Stimulated activated CD8-positive, alpha-beta memory T cell treated with anti-CD3 and anti-CD28 coated beads, Interleukin-4, amount 100 ng/mL, for 4 hours (primary cell): ENCODE data around the gene GRM5.
"Not testable (repeated sequence)": the region's sequence is repeated elsewhere in the genome, so short reads cannot be mapped to it uniquely, and the experiment has no call there.

ENCODE experiments used
- DNase-seq, 2 donors: peaks; one replicate each; pipeline ENCODE4 v3.0.0-alpha.2; 2020; ENCODE audit warnings: low read depth in 2 of 2, low spot score in 1 of 2

The GRM5 gene

GRCh38 chr11:88508759-88509581 is 556.8 kb downstream of the GRM5 start:
- no peak for DNase-seq

- no peak for DNase-seq
Observed at GRCh38 chr11:88508418-88508758, 557.4 kb downstream of the GRM5 start.

DNA sequence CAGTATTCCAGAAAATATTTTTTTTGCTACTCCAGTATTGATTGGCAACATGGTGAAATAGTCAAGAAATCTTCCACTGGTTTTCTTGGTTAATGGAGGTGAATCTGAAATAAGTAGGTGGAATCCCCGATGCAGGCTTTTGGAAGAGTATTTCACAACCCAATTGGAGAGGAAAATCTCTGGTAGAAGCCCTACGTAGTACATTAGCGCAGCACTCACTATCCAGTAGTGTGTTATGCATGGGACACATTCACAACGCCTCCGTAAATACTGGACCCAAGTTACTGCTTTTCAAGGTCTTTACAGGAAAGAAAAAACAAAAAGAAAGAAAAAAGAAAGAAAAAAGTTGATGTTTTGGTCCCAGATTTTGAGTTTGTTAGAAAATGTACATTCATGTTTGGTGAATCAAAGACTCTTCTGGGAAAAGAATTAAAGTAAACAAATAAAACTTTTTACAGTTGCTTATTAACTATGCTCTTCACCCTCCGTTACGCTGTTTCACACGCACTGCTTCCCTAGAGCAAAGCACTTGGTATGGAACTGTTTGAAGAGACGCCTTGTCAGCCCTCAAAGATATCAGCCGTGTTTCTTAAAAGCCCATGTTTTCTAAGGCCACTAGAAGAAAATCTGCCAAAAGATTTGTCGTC is 557.9 kb downstream of the GRM5 start:
- DNase-seq = no peak

- no peak for DNase-seq
Observed at GRCh38 chr11:88501541-88501940, 564.2 kb downstream of the GRM5 start.

DNA sequence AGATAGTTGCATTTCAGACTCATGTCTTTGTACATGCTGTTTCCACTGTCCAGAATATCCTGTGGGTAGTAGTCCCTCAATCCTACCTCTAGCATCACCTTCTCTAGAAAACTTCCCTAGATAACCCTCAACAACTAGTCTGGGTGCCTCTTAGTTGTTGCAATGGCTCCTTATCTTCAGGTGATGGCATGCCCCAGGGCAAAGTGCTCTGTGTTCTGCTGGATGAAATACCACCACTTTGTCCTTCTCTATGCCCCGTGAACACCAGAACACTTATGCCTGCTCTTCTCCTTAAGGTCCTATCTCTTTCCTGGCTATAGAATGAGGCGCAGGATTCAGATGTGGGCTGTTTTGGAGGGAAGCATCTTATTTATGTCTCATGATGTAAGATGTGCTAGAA is 569.9 kb downstream of the GRM5 start:
- DNase-seq = no peak

DNA sequence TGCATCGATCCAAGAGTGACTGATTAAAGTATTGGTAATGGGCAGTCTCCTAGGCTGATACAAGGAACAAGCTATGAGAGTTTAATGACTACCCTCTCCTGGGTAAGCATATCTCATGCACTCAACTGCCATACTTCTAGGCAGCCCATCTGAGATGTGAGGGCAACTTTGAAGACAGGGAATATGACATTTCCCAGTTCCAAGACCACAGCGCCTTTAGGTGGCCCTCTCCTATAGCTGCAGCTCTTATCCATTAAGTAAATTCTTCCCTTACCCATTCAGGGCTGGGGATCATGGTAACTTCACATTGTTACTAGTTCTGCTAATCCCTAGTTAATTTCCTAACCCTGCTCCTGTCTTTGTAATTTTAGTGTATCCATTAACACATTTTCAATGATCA is 570.9 kb downstream of the GRM5 start:
- no peak for DNase-seq

- no peak for DNase-seq
Observed at GRCh38 chr11:88491674-88492073, 574.1 kb downstream of the GRM5 start.

DNA sequence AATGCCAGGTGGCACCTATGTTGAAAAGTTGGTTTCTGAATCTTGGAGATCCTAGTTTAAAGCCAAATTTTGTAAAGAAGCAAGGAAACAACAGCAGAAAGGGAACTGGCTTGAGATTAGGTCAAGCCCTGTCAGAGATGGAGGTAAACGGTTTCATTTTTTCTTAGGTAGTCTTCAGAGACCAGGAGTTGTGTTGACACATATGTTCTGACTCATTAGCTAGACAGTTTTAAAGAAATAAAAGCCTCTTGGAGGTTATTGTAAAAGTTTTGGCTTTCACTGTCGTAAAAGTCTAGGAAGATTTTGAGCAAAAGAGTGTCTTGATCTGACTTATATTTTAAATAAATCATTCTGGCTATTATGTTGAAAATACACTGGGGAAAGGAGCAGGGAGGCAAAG is 576.8 kb downstream of the GRM5 start:
- no peak for DNase-seq

GRCh38 chr11:88487646-88488045 is 578.1 kb downstream of the GRM5 start:
- no peak for DNase-seq

- DNase-seq = no peak
Observed at GRCh38 chr11:88484873-88485621, 580.7 kb downstream of the GRM5 start.

- no peak for DNase-seq
Observed at GRCh38 chr11:88482871-88483301, 582.9 kb downstream of the GRM5 start.

GRCh38 chr11:88480223-88480622 is 585.6 kb downstream of the GRM5 start:
- no peak for DNase-seq

DNA sequence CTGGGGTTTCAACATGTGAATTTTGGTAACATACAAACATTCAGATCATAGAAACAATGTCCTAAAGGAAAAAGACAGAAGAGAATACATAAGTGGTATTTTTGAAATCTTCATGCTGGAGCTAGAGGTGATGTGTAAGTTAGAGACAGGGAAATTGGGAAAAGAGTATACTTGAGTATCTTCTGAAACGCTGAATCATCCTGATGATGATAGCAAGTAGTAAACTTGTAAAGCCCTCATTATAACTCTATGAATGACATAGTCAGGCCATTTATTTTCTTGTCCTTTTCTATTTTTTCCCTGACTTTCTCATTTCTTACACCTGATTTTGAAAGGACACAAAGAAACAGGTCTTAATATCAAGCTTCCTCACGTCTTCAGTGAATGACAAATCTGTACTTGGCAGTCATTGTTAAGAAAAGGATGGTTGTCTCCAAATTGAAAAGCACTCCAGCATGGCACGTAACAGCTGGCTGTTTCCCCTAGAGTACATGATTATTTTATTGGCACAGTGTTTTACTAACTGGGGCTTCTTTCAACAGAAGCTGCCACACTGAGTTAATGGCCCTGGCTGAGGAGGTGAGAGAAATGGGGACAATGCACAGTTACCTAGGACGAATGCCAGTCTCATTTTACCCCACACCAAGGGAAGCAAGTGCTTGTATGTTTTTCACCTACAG is 587.5 kb downstream of the GRM5 start:
- DNase-seq = no peak

GRCh38 chr11:88475991-88476418 is 589.8 kb downstream of the GRM5 start:
- no peak for DNase-seq

DNA sequence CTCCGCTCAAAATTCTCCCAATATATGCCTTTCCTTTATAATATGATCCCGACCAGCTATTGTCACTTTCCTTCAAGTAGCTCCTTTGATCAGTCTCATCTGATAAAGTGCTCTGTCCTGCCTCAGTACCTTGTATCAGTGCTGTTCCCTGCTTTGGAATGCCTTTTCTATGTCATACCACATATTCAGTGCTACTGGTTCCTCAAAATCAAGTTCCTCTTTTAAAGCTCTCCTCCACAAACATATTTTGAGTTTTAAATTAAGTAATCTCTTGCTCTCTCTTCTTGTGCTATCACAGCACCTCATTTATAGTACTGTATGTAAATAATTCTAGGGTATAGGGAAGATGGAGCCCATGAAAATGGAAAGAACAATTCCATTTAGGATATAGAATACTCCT is 591.1 kb downstream of the GRM5 start:
- no peak for DNase-seq

GRCh38 chr11:88469561-88470225 is 596.1 kb downstream of the GRM5 start:
- DNase-seq = no peak

- DNase-seq = no peak
Observed at GRCh38 chr11:88464528-88464927, 601.3 kb downstream of the GRM5 start.

DNA sequence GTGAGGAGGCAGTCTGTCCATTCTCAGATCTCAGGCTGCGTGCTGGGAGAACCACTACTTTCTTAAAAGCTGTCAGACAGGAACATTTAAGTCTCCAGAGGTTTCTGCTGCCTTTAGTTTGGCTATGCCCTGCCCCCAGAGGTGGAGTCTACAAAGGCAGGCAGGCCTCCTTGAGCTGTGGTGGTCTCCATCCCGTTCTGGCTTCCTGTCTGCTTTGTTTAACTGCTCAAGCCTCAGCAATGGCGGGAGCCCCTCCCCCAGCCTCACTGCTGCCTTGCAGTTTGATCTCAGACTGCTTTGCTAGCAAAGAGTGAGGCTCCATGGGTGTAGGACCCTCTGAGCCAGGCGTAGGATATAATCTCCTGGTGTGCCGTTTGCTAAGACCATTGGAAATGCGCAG is 602.5 kb downstream of the GRM5 start:
- not testable (repeated sequence) for DNase-seq

GRCh38 chr11:88458047-88458446 is 607.7 kb downstream of the GRM5 start:
- not testable (repeated sequence) for DNase-seq

DNA sequence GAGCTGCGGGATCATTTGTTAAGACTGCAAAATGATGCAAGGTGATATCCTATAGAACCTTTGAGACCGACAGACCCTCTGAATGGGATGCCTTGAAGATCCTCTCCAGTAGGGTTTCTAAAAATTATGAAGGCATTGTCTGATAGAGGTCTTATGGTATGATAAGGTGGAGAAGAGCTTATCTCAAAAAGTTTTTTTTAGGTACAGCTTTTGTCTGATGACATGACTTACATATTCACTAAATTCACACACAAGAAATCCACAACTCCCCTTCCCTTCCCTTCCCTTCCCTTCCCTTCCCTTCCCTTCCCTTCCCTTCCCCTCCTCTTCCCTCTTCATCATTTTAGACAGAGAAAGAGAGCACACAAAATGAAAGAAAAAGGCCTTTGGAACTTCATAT is 609.8 kb downstream of the GRM5 start:
- DNase-seq = no peak

- no peak for DNase-seq
Observed at GRCh38 chr11:88454881-88455280, 610.9 kb downstream of the GRM5 start.
